HG03457 (cell line): Measurements from ENCODE around the gene KCNAB2.
"Not testable (repeated sequence)": the region's sequence is repeated elsewhere in the genome, so short reads cannot be mapped to it uniquely, and the experiment has no call there.

Experiments
- ATAC-seq: cut with Tn5 transposase; IDR thresholded peaks from one replicate; pipeline ENCODE4 v1.9.1; 2021; ENCODE audit warnings: moderate number of reproducible peaks; ENCODE audit not compliant: unreplicated experiment

KCNAB2 gene

GRCh38 chr1:6052543-6053205 lies 7.0 kb downstream of the KCNAB2 start:
- ATAC-seq: no peak

- no peak for ATAC-seq
These were observed 7.5 kb downstream of the KCNAB2 start for GRCh38 chr1:6053206-6053546.

GRCh38 chr1:6054596-6054995 lies 8.9 kb downstream of the KCNAB2 start:
- ATAC-seq: no peak

- no peak for ATAC-seq
These were observed 10.9 kb downstream of the KCNAB2 start for GRCh38 chr1:6056572-6056948.

- no peak for ATAC-seq
These were observed 11.6 kb downstream of the KCNAB2 start for GRCh38 chr1:6057170-6057845.

- ATAC-seq: no peak
These were observed 14.2 kb downstream of the KCNAB2 start for GRCh38 chr1:6059866-6060265.

GRCh38 chr1:6062670-6063069 lies 17.0 kb downstream of the KCNAB2 start:
- ATAC-seq: no peak

GRCh38 chr1:6063532-6064053 lies 17.9 kb downstream of the KCNAB2 start:
- not testable (repeated sequence) for ATAC-seq

GRCh38 chr1:6065093-6065858 lies 19.6 kb downstream of the KCNAB2 start:
- ATAC-seq: no peak

- ATAC-seq: no peak
These were observed 21.0 kb downstream of the KCNAB2 start for GRCh38 chr1:6066680-6067079.

- no peak for ATAC-seq
These were observed 22.4 kb downstream of the KCNAB2 start for GRCh38 chr1:6068073-6068472.

GRCh38 chr1:6068932-6069331 lies 23.2 kb downstream of the KCNAB2 start:
- no peak for ATAC-seq

- no peak for ATAC-seq
These were observed 23.9 kb downstream of the KCNAB2 start for GRCh38 chr1:6069573-6069972.

GRCh38 chr1:6070450-6070974 lies 24.8 kb downstream of the KCNAB2 start:
- ATAC-seq: no peak

- ATAC-seq: no peak
These were observed 25.5 kb downstream of the KCNAB2 start for GRCh38 chr1:6071219-6071618.

- ATAC-seq: no peak
These were observed 27.2 kb downstream of the KCNAB2 start for GRCh38 chr1:6072774-6073479.

GRCh38 chr1:6073480-6074053 lies 27.9 kb downstream of the KCNAB2 start:
- no peak for ATAC-seq

- no peak for ATAC-seq
These were observed 28.7 kb downstream of the KCNAB2 start for GRCh38 chr1:6074192-6074901.

GRCh38 chr1:6075748-6076147 lies 30.1 kb downstream of the KCNAB2 start:
- ATAC-seq: no peak

GRCh38 chr1:6077061-6077460 lies 31.4 kb downstream of the KCNAB2 start:
- ATAC-seq: not testable (repeated sequence)
